Fibroblast of the aortic adventitia (primary cell): ENCODE data around the gene BAIAP2L1. TPM values are rescaled to one million over a fixed set of nuclear protein-coding genes. Genes with fewer than 3 reads are reported as not detected.

ENCODE experiments used
- DNase-seq: peaks from one replicate; pipeline ENCODE4 v3.0.0-alpha.2; 2010; ENCODE audit warnings: low read depth
- H3K4me3 ChIP-seq: 2 replicates; pipeline ENCODE4 v1.5.1; 2011; ENCODE audit warnings: low read depth, mild to moderate bottlenecking, control low read depth, low read length, moderate library complexity
- total RNA-seq: library from RNA; depleted of rRNA; stranded (reverse); fragments of >200 nt; gene quantifications from 2 replicates; pipeline ENCODE4 v1.2.3, GENCODE V29; 2012; ENCODE audit warnings: low replicate concordance
- TF ChIP-seq, protein P1 (sequence below): IDR thresholded peaks from 2 replicates; pipeline ENCODE4 v1.5.1; 2011; ENCODE audit warnings: mild to moderate bottlenecking, low read length, control low read depth, inconsistent platforms; ENCODE audit not compliant: insufficient read depth

The BAIAP2L1 gene
- total RNA-seq, 1 donor: 2.8 TPM

DNA sequence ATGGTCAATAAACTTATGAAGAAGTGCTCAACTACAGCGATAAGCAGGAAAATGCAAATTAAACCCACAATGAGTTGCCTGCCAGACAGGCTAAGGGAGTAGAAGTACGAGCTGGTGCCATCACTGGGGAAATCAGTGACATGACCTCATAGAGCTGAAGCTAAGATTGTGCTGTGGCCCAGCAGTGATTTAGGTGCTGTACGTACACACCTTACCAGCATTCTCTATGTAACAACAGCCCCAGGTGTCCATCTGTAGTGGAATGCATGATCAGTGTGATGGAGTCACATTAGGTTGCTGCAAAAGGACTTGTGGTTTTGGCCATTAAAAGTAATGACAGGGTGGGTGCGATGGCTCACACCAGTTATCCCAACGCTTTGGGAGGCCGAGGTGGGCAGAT is 143.2 kb downstream of the BAIAP2L1 start:
- TF ChIP-seq, protein P1, sequence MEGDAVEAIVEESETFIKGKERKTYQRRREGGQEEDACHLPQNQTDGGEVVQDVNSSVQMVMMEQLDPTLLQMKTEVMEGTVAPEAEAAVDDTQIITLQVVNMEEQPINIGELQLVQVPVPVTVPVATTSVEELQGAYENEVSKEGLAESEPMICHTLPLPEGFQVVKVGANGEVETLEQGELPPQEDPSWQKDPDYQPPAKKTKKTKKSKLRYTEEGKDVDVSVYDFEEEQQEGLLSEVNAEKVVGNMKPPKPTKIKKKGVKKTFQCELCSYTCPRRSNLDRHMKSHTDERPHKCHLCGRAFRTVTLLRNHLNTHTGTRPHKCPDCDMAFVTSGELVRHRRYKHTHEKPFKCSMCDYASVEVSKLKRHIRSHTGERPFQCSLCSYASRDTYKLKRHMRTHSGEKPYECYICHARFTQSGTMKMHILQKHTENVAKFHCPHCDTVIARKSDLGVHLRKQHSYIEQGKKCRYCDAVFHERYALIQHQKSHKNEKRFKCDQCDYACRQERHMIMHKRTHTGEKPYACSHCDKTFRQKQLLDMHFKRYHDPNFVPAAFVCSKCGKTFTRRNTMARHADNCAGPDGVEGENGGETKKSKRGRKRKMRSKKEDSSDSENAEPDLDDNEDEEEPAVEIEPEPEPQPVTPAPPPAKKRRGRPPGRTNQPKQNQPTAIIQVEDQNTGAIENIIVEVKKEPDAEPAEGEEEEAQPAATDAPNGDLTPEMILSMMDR: no peak
- no peak overlapping the region for H3K4me3 ChIP-seq
- DNase-seq: no peak

DNA sequence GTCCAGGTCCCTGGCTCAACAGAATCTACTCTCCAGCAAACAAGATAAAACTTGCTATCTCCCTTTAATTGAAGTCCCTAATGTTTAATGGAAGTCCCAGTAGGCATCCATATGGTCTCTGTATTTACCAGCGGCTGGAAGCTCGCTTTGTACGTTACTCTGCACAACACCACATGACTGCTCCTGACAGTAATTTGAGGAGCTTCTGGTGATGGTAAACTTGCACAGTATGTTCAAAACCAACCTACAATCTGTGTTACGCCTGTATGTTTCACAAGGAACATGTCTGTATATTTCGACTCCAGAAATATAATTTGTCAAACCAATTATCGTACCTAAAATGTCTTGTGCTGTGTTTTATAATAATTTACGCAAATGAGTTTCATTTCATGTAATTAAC is 144.5 kb downstream of the BAIAP2L1 start:
- no peak overlapping the region for H3K4me3 ChIP-seq
- no peak for DNase-seq
- TF ChIP-seq, protein P1: no peak

DNA sequence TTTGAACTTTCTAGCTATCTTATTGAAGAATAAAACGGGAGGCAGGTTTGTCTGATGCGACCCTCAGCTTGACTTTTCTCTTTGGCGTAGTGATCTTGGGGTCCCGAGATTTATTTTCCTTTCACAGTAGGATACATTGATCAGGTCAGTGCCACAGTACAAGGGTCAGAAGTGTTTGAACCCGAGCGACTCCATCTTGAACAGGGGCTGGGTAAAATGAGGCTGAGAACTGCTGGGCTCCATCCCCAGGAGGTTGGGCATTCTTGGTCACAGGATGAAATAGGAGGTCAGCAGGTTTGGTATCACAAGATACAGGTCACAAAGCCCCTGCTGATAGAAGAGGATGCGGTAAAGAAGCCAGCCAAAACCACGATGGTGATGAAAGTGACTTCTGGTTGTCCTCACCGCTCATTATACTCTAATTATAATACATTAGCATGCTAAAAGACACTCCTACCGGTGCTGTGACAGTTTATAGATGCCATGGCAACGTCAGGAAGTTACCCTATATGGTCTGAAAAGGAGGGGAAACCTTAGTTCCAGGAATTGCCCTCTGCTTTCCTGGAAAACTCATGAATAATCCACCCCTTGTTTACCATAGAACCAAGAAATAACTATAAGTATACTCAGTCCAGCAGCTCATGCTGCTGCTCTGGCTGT is 145.8 kb downstream of the BAIAP2L1 start:
- no peak overlapping the region for H3K4me3 ChIP-seq
- DNase-seq: no peak
- TF ChIP-seq, protein P1: no peak

DNA sequence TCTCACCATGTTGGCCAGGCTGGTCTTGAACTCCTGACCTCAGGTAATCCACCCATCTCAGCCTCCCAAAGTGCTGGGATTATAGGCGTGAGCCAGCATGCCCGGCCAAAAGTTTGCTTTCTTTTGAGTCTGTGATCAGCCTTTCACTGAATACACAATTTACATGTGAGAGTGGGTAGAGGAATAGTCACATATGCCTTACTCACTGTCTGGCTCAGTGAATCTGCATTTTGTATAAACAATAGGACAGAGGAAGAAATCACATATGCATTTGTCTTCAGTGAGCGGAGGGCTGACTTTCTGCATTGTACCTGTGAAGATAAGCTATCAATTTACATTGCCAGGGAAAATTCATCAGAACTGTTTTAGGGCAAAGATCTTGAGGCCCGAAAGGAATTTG is 146.4 kb downstream of the BAIAP2L1 start:
- TF ChIP-seq, protein P1: no peak
- DNase-seq: no peak
- no peak overlapping the region for H3K4me3 ChIP-seq

DNA sequence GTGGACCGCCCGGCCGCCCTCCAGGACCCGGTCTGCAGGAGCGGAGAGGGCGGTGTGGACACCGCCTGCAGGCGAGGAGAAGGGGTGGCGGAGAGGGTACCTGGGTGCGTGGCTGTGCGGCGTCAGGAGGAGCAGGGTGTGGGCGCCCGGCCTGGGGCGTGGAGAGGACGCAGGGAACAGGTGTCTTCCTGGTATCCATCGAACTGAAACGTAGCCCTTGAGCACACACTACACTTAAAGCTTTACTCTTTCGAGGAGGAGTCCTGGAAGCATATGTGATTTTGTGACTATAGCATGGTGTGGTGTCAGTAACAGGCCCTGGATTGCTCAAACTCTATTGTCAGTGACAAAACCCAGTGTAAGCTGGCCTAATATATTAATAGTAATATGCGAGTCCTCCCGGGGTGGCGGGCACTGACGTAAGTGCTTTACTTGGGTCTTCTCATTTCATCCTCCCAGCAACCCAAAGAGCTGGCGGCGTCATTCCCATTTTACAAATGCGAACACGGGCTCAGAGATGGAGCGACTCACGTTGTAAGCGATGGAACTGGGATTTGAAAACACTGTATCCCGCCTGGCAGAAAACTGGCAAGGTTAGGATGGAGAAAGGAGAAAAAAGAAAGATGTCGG is 148.3 kb downstream of the BAIAP2L1 start:
- DNase-seq: peak; percentile 18
- TF ChIP-seq, protein P1: peak; percentile 5
- peak overlapping the region; percentile 96 for H3K4me3 ChIP-seq

DNA sequence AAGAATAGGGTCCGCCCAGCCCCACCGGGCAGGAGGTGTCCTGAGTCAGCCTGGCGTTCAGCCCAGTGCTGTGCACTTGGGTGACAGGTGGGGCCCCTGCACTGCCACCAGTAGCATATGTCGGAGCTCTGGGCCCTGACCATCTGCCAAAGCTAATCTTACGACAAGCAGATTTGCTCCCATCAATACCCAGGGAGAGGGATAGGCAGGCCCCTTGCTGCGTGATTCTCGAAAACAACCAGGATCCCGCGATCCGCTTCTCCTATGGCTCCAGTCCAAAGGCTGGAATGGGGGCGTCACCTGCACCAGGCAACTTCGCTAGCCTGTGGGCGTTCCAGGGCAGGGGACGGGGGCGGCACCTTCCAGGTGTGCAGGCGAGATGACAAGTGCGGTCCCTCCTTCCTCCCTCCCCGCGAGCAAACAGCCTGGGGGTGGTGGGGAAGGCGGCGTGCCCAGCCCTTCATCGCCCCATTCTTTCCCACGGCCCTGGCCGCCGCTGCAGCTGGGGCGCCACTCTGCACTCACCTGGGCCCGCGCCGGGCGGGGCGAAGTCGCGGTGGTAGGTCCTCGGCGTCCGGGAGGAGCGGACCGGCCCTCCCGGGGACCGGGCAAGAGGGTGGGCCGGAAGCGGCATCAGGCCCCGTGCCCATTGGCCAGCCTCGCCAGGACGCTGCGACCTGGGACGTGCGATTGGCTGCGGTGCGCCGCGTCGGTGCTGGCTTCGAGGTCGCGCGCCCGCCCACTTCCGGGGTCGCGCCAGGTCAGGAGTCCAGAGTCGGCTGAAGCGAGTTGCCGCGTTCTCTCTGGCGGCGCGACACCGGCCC is 149.1 kb downstream of the BAIAP2L1 start, which contains the start of gene TECPR1:
Gene TECPR1, minus strand, starts transcription at position 632 of the 824 bp plus-strand sequence. CDS start 6,086 bp downstream, outside the sequence.
- TF ChIP-seq, protein P1: no peak
- DNase-seq: peak; percentile 86
- H3K4me3 ChIP-seq: peak within 1 kb of the TSS; percentile 96
